GM18498 (cell line): ENCODE measurements around the gene APPL2.

ENCODE experiments used
- ATAC-seq: cut with Tn5 transposase; IDR thresholded peaks from one replicate; pipeline ENCODE4 v1.9.1; 2021; ENCODE audit warnings: mild to moderate bottlenecking, moderate library complexity; ENCODE audit not compliant: unreplicated experiment

APPL2 gene

GRCh38 chr12:105223884-105224283 is 12.1 kb downstream of the APPL2 start:
- ATAC-seq, result no peak

- no peak for ATAC-seq
Measured at GRCh38 chr12:105223352-105223845, 12.6 kb downstream of the APPL2 start.

- no peak for ATAC-seq
Measured at GRCh38 chr12:105222726-105223351, 13.1 kb downstream of the APPL2 start.

DNA sequence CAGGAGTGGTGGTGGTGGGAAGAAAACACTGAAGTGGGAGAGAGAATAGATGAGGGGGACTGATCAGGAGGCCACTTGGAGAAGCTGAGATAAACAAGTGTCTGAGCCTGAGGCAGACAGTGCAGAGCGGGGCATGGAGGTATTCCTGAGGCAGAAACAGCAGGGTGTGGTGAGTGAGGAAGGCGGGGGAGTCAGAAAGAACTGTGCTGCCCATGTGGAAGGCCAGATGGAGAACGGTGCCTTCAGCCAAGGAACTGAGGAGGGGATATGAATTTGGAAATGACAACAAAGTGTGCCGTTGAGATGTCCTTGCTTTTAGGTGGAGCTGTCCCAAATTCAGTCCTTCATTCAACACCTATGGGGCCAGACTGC is 13.7 kb downstream of the APPL2 start:
- no peak for ATAC-seq

DNA sequence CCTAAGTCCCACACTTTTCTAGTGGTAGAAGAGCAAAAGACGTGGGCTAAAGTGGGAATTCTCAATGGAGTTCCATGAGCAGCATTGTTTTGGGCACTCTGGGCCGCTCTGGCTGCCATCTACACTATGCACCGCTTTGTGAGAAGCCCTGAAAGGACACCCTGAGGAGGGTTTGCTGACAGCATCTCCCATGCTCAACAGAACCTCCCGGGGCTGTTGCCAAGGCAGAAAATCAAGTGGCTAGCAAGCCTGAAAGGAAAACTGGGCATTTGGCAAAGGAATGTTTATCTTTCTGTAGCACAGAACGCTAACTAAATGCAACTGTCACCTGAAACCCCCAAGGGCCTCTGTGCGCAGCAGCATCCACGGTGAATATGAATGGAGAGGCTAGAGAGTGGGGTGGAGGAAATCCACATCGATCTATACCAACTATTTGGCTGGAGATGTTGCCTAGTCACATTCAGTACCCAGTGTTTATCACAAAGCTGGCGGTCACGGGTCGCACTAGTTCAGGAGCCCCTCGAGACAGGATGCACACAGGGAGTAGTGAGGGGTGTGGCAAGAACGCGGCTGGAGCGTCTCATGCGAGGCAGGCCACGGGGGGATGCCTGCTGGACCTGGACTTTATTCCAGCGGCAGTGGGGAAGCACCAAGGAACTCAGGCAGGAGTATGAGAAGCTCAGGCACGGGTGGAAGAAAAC is 14.2 kb downstream of the APPL2 start:
- no peak for ATAC-seq

GRCh38 chr12:105220929-105221290 is 15.1 kb downstream of the APPL2 start:
- no peak for ATAC-seq

GRCh38 chr12:105220150-105220928 is 15.6 kb downstream of the APPL2 start:
- ATAC-seq, result no peak

GRCh38 chr12:105219261-105220028 is 16.5 kb downstream of the APPL2 start:
- ATAC-seq, result no peak

GRCh38 chr12:105218434-105218833 is 17.5 kb downstream of the APPL2 start:
- no peak for ATAC-seq

GRCh38 chr12:105214670-105215375 is 21.2 kb downstream of the APPL2 start:
- ATAC-seq, result no peak

DNA sequence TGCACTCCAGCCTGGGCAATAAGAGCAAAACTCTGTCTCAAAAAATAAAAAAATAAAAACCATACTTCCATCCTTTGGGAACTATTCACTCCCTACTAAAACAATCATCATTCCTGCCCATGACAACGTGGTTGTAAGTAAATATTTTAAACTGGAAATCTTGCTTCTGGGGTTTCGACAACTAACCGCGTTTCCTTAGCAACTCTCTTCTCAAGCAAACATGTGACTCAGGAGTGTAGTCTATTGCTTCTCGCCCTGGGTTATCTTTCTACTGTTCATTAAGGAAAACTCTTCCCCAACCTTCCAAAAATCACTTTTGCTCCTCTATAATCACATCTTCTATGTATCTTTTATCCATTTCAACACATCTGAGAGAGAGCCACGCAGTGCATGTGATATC is 21.8 kb downstream of the APPL2 start:
- ATAC-seq, result no peak

GRCh38 chr12:105212438-105212837 is 23.5 kb downstream of the APPL2 start:
- no peak for ATAC-seq

DNA sequence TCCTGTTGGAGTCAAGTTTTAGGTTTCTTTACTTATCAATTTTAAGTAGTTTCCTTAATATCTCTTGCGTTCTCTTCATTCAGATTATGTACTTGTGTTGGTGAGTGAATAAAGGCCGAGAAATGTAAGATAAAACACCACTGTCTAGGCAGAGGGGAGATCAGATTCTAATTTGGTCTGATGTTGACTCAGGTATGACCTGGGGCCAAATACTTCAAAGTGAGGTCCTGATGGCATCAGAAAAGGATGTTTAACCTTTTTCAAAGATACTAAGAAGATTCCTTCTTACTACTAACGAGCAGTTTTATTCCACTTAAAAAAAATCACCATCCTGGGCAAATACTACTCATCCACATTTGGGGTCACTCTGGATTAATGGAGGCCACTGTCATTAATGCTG is 26.9 kb downstream of the APPL2 start:
- ATAC-seq, result no peak

GRCh38 chr12:105206686-105207374 is 29.1 kb downstream of the APPL2 start:
- no peak for ATAC-seq

- no peak for ATAC-seq
Measured at GRCh38 chr12:105205322-105206048, 30.5 kb downstream of the APPL2 start.

DNA sequence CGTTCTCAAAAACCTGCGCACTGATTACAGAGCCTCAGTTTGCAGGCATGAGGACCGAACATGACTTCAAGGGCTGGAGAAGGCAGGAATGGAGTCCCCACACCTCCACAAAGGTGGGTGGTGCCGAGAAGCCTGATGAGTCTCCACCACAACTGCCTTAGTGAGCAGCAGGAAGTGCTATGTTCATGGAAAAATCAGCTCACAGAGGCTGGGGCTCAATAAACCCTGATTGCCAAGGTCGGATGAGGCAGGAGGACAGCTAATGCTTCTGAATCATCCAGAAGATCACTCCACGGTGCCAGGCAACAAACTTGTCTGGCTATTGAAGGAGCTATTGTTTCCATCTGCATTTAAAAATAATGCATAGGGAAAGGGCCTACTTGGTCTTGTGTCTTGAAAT is 31.1 kb downstream of the APPL2 start:
- ATAC-seq, result no peak

- ATAC-seq, result no peak
Measured at GRCh38 chr12:105204127-105204526, 31.8 kb downstream of the APPL2 start.

GRCh38 chr12:105202202-105202601 is 33.8 kb downstream of the APPL2 start:
- no peak for ATAC-seq

- ATAC-seq, result no peak
Measured at GRCh38 chr12:105201299-105201698, 34.7 kb downstream of the APPL2 start.
